Adipose tissue (tissue), 3 donors: ENCODE results near the gene PHOSPHO1. TPM values are rescaled to one million over a fixed set of nuclear protein-coding genes. Genes with fewer than 3 reads are reported as not detected.
"Not testable (repeated sequence)": the region's sequence is repeated elsewhere in the genome, so short reads cannot be mapped to it uniquely, and the experiment has no call there.

ENCODE experiments used
- H3K27ac ChIP-seq: one replicate; pipeline ENCODE4 v1.5.1; 2013; ENCODE audit warnings: low read depth, low read length
- WGBS, 3 donors: extraction: QIAGEN DNeasy Blood & Tissue Kit; methylation state at CpG; one replicate each; pipeline ENCODE4 v1.1.7; 2013; 5-methylcytosine and 5-hydroxymethylcytosine counted together
- polyA plus RNA-seq, 3 donors: library from polyadenylated mRNA; stranded (reverse); fragments of 200-250 nt; gene quantifications; one replicate each; pipeline ENCODE4 v1.2.3, GENCODE V29; 2013
- donor health status: healthy with polysubstance abuse.
- donor health status: Bipolar disorder and iron deficiency.
- donor health status: healthy.

Gene PHOSPHO1
- polyA plus RNA-seq, 3 donors: 1.2 to 2.4 TPM; not detected in 1

- WGBS, 3 donors: 81 to 90% (median 86%) methylated on average over 11 of the region's 11 CpGs
- not testable (repeated sequence) for H3K27ac ChIP-seq
These were observed 54.6 kb downstream of the PHOSPHO1 start for GRCh38 chr17:49175978-49176377.

Other genes starting within 250 kb of the PHOSPHO1 start
- gene IGF2BP1, start 233.4 kb downstream of the PHOSPHO1 start, polyA plus RNA-seq: under 1 TPM in 1 of 3 donors, not detected in 2; 0.01 TPM
- under 1 TPM in 1 of 3 donors, not detected in 2; 0.18 TPM for gene B4GALNT2, start 98.0 kb downstream of the PHOSPHO1 start, polyA plus RNA-seq
- 1 to 10 TPM in 1 of 3 donors, under 1 TPM in 1, not detected in 1; 0.79 to 1.8 TPM for gene GNGT2, start 20.2 kb downstream of the PHOSPHO1 start, polyA plus RNA-seq
- gene ABI3, start 20.1 kb downstream of the PHOSPHO1 start, polyA plus RNA-seq: 10 to 100 TPM in 1 of 3 donors, 1 to 10 TPM in 2; 1.7 to 12.1 (median 5.5) TPM
- 10 to 100 TPM in 1 of 3 donors, 1 to 10 TPM in 2; 4.2 to 10.3 (median 4.6) TPM for gene ZNF652, start 131.5 kb upstream of the PHOSPHO1 start, polyA plus RNA-seq
- gene PHB1, start 184.1 kb upstream of the PHOSPHO1 start, polyA plus RNA-seq: 100 to 1,000 TPM in 2 of 3 donors, 10 to 100 TPM in 1; 85.7 to 212 (median 133) TPM